NCI-H2227 (cell line): ENCODE data around the gene SFRP5.
A peak's percentile ranks its signal among the peaks of the same experiment; 100 is the strongest.

Source experiments
- DNase-seq: peaks from one replicate; lab custom pipeline; 2025; ENCODE audit not compliant: unreplicated experiment; lab: John Stamatoyannopoulos, UW

Gene SFRP5

DNA sequence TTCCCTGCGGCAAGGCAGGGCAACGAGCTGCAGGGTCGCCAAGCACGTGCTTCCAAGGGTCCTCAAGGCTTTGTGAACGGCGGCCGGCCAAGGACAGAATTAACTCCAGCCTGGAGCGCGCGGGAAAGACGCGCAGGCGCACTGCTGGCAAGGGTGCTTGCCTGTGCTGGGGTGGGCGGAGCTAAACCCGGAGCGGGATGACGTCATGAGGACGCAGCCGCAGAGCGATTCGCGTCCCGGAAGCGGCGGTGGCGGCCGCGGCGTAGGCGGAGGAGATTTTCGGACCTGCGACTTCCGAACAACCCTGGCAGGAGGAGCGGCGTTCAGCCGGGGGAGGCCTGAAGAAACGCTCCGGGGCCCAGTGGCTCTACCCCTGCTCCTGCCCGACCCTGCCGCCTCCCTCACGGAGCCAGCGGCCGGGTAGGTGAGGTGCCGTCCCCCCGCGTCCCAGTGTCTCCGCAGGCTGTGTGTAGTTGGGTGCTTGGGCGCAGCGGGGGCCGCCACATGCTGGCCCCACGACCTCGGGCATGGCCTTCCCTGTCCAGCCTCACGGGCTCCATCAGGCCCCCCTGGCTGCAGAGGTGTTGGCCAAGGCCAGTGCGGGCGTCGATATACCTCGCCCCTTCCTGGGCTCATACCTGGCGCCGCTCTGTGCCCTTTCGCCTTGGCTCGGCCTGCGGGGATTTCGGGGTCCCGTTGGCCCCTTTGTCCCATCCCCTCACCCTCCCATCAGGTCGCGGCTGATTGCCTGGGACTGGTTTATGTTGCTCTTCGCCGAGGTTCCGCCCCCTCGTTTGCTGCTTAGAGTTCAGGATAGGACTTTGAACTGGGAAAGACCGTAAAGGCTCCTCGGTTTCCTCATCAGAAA is 34.7 kb downstream of the SFRP5 start, which contains the start of gene ZFYVE27:
Gene ZFYVE27, plus strand, starts transcription at position 227 of the 868 bp plus-strand sequence. CDS start 1,350 bp downstream, outside the sequence.
- DNase-seq = peak; percentile 95

DNA sequence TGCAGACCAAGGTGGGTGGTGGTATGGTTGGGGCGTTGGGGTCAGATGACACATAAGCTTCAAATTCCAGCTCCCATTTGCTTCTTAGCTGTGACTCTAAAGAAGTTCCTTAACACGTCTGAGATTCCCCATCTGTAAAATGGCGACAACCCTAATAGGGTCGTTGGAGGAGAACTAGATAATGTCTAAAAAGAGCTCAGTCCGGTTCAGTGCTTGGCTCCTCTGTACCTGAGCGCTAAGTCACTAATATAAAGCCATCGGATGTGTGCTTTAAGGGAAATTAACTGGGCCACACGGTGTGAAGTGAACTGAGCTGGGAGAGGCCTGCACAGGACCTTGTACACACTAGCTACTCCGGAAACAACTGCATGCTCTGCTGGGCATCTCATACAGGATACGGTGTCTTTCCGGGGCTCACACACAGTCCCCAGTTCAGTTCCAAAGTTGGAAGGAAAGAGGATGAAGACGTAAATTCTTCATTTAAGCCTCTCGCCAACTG is 35.3 kb downstream of the SFRP5 start:
- DNase-seq = no peak

DNA sequence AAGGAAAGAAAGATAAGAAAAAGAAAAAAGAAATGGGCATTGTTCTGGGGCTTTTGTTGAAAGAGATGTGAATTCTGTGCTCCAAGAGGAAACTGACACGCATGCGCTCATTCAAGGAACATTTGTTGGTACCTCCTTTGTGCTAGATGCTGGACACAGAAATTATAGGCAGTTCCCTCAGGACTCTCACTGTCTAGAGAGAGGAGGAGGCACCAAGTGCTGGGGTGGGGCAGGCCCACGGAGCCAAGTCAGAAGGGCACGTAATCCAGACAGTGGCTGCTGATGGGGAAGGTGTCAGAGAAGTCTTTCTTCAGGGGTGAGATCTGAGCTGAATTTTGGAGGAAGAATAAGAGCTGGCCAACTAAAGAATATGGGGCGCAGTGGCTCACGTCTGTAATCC is 37.8 kb downstream of the SFRP5 start:
- DNase-seq = no peak

DNA sequence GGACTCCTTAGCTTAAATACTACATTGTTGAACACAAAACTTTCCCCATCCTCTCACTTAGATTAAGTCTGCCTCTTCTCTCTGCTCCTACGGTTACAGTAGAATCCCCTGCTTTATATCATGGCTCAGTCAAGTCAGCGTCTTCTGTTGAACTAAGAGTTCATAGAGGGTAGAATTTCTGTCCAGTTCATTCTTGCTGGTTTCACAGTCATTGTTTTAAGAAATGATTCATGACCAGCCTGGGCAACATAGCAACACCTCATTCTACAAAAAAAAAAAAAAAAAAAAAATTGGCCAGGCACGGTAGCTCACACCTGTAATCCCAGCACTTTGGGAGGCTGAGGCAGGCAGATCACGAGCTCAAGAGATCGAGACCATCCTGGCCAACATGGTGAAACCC is 38.5 kb downstream of the SFRP5 start:
- DNase-seq = no peak

DNA sequence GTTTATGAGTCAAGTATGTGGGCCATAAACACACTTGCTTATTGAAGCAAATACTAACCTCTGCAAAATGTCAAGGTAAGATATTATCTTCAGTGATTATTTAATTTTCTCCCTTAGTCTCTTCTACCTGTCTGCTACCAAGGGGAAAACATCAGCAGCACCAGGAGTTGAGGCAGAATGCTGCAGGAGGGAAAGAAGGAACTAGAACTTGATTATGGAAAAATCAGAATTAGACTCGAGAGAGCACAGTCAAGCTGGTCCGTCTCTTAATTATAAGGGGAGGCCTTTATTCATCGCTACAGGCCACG is 39.8 kb downstream of the SFRP5 start:
- no peak for DNase-seq

DNA sequence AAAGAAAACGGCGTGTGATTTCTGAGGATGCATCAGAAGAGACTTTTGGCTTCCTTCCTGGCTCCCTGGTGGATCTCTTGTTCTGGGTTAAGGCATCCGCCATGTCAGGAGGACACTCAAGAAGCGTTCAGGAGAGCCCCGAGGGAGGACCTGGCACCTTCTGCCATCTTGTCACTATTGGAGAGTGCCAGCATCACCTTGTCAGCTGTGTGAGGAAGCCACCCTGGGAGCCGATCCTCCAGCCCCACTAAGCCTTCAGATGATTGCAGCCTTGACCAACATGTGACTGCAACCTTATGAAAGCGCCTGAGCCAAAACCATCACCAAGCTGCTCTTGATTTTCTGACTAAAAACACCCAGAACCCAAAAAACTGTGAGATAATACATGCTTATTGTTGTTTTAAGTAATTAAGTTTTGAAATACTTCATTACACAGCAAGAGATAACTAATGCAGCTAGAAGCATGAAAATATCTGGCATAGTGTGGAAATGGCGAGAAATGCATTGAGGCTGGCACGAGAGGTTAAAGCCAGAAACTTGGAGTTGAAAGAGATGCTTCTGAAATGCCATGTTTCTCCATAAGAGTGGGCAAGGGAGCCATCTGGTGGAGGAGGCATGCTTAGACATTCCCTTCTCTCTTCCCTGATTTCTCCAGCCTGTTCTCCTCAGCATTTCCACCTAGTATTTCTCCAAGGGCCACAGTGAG is 40.3 kb downstream of the SFRP5 start:
- DNase-seq = peak; percentile 68

DNA sequence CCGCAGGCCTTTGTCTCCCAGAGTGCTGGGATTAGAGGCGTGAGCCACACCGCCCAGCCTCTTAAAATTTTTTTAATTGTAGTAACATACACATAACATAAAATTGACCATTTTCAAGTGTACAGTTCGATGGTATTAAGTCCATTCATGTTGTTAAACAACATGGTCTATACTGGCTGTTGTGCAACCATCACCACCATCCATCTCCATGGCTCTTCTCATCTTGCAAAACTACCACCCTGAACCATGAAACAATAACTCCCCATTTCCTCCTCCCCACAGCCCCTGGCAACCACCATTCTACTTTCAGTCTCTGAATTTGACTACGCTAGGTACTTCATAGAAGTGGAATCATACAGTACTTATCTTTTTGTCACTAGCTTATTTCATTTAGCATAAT is 42.8 kb downstream of the SFRP5 start:
- no peak for DNase-seq

DNA sequence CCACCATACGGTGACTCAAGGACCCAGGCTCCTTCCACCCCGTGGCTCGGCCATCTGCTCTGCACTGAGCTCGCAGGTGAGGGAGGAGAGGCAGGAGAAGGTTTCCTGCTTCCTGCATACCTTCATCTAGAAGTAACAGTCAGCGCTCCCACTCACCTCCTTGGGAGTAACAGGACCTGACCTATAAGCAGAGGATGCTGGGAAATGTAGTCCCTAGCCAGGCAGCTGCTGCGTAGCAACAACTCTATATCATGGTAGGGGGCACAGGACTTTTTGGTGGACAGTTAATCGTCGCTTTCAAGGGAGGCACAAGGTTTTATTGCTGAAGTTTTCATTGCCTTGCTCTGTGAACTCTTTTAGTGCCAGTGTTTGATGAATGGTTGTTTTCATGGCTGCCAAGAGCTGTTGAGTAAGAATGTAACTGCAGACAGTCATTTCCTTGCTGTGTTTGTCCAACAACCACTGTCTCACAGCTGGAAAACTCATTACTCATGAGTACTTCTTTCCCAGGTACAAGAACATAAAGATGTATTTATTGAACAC is 45.1 kb downstream of the SFRP5 start:
- DNase-seq = no peak

DNA sequence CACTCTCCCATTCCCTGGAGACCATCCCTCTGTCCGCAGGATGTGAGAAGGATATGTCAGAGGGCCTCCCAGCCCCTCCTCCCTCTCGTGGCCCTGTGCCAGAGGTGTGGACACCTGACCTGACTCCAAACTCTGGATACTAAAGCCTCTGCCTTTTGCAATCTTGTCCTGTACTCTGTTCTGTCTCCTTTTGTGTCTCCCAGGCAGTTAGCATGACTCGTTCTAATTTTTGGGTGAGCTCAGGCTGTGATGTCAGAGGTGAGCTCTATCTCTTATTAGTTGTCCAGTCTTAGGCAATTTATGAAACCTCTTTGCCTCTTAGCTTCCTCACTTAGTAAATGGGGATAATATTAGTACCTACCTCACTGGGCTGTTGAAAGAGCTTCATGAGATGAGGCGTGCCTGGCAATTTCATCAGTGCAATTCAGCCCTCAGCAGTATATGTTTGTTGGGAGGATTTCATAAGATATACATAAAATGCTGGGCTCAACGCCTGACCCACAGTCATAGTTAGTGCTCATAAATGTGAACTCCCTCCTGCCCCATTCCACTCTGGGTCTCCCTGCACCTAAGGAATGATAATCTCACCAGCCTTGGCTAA is 47.4 kb downstream of the SFRP5 start:
- no peak for DNase-seq

DNA sequence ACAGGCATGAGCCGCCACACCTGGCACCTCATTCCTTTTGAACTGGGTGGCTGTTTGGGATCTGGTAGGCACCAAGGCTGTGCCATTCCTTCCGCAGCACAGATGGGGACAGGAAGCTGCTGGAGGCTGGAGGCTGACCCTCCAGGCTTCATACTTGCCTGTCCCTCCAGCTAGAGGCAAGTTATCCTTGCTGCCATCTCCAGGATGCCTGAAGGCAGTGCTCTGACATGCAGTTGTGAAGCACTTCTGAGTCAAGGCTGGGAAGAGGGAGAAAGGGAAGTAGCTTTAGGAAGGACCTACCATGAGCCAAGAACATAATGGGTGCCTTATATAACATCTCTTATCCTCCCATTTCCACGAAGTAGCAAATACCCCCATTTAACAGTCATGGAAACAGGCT is 48.8 kb downstream of the SFRP5 start:
- DNase-seq = no peak

DNA sequence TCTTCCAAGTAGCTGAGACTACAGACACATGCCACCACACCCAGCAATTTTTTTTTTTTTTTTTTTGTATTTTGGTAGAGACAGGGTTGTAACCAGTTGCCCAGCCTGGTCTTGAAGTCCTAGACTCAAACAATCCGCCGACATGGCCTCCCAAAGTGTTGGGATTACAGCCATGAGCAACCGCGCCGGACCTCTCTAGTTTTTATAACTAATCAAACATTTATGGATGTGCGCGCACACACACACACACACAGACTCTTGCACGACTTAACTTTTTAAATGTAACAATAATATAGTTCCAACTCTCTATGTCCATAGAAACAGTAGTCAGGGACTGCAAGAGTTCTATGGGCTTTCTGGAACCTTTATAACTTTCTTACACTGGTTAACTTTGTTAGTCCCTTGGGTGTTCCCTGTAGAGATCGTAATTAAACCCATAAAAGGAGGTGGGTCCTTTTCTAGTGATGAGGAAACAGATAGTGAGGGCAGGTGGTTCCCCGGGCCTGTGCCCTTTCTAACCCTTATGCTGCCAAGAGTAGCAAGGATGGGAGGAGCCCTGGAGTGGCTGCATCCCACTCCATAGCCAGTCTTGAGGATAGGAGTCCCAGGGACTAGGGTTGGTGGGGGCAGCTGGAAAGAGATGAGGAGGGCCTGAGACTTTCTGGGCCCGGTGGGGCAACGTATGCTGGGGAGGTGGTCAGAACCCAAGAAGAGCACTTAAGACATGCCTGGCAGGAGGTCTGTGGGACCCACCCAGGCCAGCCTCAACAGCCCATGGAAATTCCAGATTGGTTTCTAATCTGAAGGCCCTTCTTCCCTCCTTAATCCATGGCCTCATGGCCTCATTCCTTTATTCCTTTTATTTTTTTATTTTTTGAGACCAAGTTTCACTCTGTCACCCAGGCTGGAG is 49.7 kb downstream of the SFRP5 start:
- no peak for DNase-seq

DNA sequence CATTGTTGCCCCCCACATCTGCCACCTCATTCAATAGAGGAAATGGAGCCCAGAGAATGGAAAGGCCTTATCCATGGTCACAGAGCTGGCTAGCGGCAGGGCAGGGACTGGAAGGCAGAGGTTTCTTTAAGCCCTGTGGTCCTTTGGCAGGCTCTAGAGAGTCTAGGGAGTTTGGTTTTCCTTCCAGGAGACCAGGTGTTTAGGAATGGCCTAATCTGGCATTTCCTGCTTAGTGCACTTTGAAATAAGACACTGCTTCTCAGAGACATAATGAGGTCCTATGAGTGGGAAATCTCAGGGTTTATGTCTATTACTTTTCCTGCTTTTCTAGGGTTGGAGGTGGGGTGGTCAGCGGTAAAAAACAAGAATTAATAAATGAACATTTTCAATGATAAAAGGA is 52.2 kb downstream of the SFRP5 start:
- DNase-seq = no peak

DNA sequence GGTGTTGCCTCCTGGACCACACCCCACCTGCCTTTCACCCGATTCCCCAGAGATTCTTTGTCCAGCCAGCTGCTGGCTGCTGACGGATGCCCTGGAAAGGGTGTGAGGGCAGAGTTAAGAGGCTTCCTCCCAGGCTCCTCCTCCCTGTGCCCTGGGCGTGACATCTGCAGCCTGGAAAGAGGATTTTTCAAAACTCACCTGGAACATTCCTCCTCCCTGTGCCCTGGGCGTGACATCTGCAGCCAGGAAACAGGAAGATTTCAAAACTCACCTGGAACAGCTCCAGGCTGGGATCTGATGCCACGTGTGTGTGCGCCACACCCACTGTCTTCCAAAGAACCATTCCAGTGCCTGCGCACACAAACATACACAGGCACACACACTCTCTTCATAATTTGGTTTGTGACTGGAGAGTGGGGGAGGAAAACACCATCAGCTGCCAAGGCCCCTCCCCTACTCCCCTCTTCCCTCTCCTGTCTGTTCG is 53.1 kb downstream of the SFRP5 start:
- no peak for DNase-seq

DNA sequence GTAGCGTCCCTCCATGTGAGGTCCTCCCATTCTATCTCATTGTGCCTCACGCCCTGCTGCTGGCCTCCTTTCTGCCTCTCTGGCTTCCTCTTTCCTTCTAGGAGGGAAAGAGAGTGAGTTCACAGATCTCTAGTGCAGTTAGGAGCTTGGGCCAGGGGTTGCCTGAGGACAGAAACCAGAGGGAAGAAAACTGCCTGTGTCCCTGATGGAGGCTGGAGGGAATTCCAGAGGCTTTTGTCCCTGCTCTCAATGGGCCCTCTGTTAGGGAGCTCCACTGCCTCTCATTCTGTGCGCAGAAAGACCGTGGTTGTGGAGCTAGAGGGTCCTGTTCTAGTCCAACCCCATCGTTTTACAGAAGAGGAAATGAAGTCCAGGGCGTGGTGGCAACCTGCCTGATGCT is 53.6 kb downstream of the SFRP5 start:
- no peak for DNase-seq

DNA sequence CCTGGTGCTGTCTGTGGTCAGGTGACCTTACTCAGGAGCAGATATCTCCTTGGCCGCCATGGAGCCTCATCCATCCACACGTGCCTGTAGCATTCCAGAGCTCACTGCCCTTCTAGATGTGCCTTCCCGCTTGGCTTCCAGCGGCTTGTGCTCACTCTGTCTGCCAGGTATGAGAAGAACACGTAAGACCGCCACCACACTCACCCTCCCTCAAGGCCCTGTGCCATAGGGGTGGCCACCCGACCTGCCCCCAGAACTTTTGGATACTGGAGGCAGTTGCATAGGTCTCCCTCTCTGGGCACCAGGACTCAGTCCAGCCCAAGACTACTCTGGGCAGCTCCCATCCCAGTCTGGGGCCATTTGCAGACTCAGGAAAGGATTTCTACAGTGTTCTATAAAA is 54.2 kb downstream of the SFRP5 start:
- no peak for DNase-seq
